ENCODE data around the gene FNDC3B. TPM values are rescaled to one million over a fixed set of nuclear protein-coding genes. Genes with fewer than 3 reads are reported as not detected.

Gene FNDC3B
- total and polyA plus RNA-seq, 2 of the 8 experiments (the other 6 are each of a cell fraction or from before 2014, with no cell fraction given): 14.1 to 44.4 TPM

- TF ChIP-seq TAF7 (optimal IDR thresholded peaks at IDR 0.05; ENCODE audit: borderline replicate concordance, low read depth, low read length) (no peak), SP2 (IDR thresholded peaks at IDR 0.05; ENCODE audit: low read length) (no peak), ATF3 (IDR thresholded peaks at IDR 0.05; ENCODE audit: insufficient read depth, low read depth, low read length) (no peak), BACH1 (IDR thresholded peaks at IDR 0.05; ENCODE audit: low read length) (no peak), JUND (IDR thresholded peaks at IDR 0.05; ENCODE audit: low read length) (no peak), GTF2F1 (IDR thresholded peaks at IDR 0.05; ENCODE audit: borderline replicate concordance, low read depth, low read length) (no peak)
Measured at GRCh38 chr3:172340583-172340982, 301.2 kb downstream of the FNDC3B start (continued).
